HG03460 (cell line): ENCODE measurements around the gene PROCR.
A peak's percentile ranks its signal among the peaks of the same experiment; 100 is the strongest.
"Not testable (repeated sequence)": the region's sequence is repeated elsewhere in the genome, so short reads cannot be mapped to it uniquely, and the experiment has no call there.

Experiments used
- ATAC-seq: cut with Tn5 transposase; IDR thresholded peaks from one replicate; pipeline ENCODE4 v1.9.1; 2021; ENCODE audit not compliant: unreplicated experiment

PROCR gene

GRCh38 chr20:35171753-35172433 lies at the start of gene PROCR:
TSS of gene PROCR (plus strand) at chr20:35172072. CDS start at chr20:35172155, 83 bp downstream.
- ATAC-seq, result no peak

- no peak for ATAC-seq
Observed at GRCh38 chr20:35122756-35123405, 49.0 kb upstream of the PROCR start.

GRCh38 chr20:35125753-35126152 lies 46.1 kb upstream of the PROCR start:
- no peak for ATAC-seq

GRCh38 chr20:35129647-35130069 lies 42.2 kb upstream of the PROCR start:
- no peak for ATAC-seq

DNA sequence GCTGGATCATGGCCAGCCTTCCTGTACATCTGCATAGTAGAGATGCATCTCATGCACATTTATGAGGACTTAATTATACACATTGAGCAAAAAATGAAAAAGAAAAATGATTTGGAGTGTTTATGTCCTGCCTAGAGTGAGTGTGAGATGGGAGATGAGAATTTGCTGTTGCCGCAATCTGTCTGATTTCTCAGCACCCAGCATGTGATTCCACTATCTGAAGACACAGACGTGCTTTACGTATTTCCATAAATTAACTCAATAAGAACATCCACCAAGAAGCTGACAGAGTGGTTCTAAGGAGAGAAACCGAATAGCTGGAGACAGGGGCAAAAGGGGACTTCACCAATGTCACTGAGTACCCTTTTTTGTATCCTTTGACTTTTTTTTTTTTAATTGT lies 39.9 kb upstream of the PROCR start:
- no peak for ATAC-seq

- ATAC-seq, result no peak
Observed at GRCh38 chr20:35133031-35133430, 38.8 kb upstream of the PROCR start.

- ATAC-seq, result no peak
Observed at GRCh38 chr20:35133735-35134134, 38.1 kb upstream of the PROCR start.

DNA sequence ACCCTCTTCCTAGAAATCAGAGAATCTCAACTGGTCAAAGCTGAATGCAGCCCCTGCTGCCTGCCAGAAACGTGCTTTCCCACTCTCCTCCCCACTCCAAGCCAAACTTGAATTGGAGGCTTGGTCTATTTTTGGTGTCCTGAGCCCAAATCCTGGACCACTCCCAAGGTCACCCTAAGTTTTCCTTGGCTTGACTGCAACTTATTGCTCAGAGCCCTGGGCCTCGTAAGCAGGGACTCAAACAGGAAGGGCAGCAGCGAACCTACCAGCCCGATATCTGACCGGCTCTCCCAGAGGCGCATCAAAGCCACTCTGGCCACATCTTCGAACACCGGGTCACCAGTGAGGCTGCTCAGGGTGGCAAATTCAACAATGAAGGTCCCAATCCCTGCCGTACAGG lies 37.4 kb upstream of the PROCR start:
- ATAC-seq, result no peak

- ATAC-seq, result no peak
Observed at GRCh38 chr20:35134880-35135279, 37.0 kb upstream of the PROCR start.

- ATAC-seq, result no peak
Observed at GRCh38 chr20:35135867-35136586, 35.8 kb upstream of the PROCR start.

GRCh38 chr20:35144694-35145093 lies 27.2 kb upstream of the PROCR start:
- peak; percentile 46 for ATAC-seq

GRCh38 chr20:35145141-35145564 lies 26.7 kb upstream of the PROCR start:
- ATAC-seq, result peak; percentile 27

GRCh38 chr20:35146299-35146919 lies 25.5 kb upstream of the PROCR start:
- ATAC-seq, result peak; percentile 12

DNA sequence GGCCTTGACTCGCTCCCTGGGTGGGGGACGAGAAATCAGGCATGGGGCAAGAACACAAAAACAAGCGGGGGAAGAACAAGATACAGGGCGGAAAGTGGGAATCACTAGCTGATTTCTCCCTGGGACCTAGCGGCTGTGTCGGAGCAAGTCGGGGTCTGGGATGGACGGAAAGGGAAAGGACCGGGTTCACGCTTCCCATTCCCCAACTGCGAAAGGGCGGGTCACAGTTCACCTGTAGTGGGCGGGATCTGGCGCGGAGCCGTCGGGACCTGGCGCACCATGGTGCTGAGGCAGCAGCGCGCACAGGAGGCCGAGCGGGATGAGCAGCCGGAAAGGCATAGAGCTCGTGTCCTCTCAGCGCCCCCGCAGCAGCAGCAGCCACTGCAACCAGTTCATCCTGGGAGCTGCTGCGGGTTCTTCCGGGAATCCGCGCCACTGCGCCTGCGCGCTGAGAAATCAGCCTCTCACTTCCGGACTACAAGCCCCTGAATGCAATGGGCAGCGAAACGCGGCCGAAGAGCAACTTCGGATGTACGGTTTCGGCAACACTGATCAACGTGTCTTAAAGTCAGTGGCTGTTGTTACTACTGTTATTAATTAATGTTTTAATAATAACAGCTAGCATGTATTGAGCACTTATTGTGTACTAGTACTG lies 24.8 kb upstream of the PROCR start, which contains the start of gene EDEM2:
EDEM2 (minus strand) TSS at position 417 of the 655 bp plus-strand sequence; CDS start at position 339, 78 bp downstream.
- ATAC-seq, result peak; percentile 54

DNA sequence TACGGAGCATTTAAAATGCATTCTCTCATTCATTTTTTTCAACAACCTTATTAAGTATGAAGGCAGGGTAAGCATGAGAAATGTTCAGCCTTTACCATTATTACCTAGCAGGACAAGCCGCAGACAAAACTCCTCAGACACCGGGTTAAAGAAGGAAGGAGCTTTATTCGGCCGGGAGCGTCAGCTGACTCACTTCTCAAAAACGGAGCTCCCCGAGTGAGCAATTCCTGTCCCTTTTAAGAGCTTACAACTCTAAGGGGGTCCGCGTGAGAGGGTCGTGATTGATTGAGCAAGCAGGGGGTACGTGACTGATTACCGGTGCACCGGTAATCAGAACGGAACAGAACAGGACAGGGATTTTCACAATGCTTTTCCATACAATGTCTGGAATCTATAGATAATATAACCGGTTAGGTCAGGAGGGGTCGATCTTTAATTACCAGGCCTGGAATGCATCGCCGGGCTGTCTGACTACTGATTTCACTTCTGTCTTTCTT lies 24.2 kb upstream of the PROCR start:
- ATAC-seq, result not testable (repeated sequence)

DNA sequence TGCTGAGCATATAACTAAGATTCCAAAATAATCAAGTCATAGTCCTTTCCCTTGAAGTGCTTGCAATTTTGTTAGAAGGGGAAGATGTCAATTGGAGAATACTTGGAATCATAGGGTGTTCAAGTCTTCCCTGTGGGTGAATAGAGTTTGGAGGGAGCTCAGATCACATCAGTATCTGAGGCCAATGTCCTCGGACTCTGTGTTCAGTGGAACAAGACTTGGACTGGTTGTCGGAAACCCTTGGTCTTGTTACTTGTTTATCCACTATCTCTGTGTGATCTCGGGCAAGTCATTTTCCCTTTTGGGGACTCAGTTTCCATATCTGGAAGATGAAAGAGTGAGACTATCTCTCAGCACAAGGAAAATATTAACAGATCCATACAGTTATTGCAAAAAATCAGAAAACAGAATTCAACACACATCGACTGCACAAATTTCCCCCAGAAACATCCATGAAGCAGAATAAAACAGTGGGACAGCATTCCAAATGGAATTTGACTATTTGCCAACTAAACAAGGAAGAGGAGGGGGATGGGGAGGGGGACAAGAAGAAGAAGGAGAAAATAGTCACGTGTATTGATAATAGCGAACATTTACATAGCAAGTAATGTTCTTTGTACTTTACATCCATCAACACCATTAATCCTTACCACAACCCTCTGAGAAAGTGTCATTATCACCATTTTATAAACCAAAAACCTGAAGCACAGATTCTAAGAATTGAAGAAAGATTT lies 20.9 kb upstream of the PROCR start:
- ATAC-seq, result no peak

DNA sequence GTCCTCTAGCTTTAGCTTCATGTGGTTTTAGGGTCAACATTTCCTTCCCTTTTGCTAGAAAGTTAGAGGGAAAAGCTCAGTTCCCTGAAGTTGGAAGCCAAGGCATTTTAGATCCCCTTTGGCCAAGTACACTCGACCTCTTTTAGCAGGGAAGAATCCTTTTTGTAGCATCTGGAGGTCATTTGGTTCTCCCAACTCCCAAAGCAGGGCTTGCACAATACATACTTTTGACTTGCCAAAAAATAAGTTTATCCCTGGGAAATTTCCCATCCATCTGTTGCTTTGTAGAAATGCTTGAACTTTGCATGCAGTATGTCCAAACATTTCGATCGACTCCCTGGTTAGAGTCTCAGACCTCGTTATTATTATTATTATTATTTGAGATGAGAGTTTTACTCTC lies 20.1 kb upstream of the PROCR start:
- ATAC-seq, result no peak

DNA sequence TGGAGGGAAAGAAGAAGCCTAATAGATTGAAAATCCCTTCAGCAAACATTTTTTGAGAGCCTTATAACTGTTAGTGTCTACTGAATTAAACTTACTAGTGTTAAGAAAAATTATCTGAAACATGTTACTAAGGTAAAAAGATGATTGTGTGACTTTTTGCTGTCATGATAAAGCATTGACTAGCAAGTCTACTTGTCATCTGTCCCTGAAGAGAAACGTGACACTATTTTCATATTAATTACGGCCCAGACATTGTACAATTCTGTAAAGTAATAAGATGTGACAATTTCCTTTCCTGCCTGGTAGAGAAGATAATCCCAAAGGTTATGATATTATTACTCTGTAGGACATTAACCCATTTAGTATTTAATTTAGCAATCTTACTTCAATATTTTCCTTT lies 15.9 kb upstream of the PROCR start:
- ATAC-seq, result no peak

DNA sequence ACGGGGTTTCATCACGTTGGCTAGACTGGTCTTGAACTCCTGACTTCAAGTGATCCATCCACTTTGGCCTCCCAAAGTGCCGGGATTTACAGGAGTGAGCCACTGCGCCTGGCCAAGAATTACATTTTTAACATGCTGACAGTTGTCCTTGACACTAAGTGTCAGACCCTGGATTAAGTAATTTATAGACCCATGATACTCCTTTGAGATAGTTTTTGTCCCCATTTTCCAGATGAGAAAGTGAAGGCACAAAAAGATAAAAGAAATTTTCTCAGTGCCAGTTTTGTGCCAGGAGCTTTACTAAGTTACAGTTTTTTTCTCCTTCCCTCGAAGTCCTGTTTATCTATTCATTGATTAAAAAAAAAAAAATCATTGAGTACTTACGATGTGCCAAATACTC lies 14.9 kb upstream of the PROCR start:
- ATAC-seq, result no peak

DNA sequence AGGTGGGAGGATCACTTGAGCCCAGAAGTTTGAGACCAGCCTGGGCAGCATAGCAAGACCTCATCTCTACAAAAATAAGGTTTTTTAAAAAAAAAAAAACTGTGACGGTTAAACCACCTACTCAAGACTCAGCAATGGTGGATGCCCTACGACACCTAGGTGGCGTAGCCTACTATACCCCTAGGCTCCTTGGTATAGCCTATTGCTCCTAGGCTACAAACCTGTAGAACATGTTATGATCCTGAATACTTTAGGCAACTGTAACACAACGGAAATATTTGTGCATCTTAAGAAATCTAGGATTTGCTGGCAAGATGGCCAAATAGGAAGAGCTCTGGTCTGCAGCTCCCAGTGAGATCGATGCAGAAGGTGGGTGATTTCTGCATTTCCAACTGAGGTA lies 11.5 kb upstream of the PROCR start:
- not testable (repeated sequence) for ATAC-seq
